GM10248 (cell line): ENCODE measurements around the gene ARL15.
"Not testable (repeated sequence)": the region's sequence is repeated elsewhere in the genome, so short reads cannot be mapped to it uniquely, and the experiment has no call there.

ENCODE experiments used
- CTCF ChIA-PET: fragments of 300-600 bp; sonication (Branson Sonifier 250); formaldehyde crosslinking; extraction: SDS; loops from one replicate; lab custom pipeline; 2021; ENCODE audit warnings: antibody characterized with exemption; lab: Yijun Ruan, JAX
- POLR2A ChIA-PET: fragments of 350-650 bp; sonication (Branson Sonifier 250); formaldehyde crosslinking; extraction: SDS; loops from one replicate; lab custom pipeline; 2020; ENCODE audit warnings: antibody characterized with exemption; lab: Yijun Ruan, JAX
- DNase-seq: peaks from one replicate; pipeline ENCODE4 v3.0.0; 2012; ENCODE audit errors: extremely low spot score
- TF ChIP-seq, protein P1 (sequence below): IDR thresholded peaks from 2 replicates; pipeline ENCODE4 v1.5.1; 2012; ENCODE audit warnings: mild to moderate bottlenecking, low read depth; ENCODE audit errors: extremely low read depth, missing control alignments, control extremely low read depth

ARL15 gene

DNA sequence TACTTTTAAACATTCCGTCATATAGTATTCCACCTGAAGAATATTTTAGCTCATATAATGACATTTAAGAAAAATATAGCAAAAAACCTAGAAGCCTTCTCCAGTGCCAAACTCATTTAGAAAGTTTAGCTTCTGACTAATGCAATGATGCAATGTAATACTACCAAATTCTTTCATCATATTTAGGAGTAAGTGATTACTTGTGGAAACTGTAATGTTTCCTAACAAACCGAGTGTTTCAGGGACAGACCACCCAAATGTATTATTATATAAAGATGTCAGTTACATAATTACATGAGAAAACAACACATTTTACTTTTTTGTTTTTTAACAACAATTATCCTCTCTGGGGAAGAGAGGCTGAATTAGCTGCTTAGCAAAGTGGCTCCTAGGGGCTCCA lies 316.2 kb downstream of the ARL15 start:
- TF ChIP-seq, protein P1, sequence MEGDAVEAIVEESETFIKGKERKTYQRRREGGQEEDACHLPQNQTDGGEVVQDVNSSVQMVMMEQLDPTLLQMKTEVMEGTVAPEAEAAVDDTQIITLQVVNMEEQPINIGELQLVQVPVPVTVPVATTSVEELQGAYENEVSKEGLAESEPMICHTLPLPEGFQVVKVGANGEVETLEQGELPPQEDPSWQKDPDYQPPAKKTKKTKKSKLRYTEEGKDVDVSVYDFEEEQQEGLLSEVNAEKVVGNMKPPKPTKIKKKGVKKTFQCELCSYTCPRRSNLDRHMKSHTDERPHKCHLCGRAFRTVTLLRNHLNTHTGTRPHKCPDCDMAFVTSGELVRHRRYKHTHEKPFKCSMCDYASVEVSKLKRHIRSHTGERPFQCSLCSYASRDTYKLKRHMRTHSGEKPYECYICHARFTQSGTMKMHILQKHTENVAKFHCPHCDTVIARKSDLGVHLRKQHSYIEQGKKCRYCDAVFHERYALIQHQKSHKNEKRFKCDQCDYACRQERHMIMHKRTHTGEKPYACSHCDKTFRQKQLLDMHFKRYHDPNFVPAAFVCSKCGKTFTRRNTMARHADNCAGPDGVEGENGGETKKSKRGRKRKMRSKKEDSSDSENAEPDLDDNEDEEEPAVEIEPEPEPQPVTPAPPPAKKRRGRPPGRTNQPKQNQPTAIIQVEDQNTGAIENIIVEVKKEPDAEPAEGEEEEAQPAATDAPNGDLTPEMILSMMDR: no peak
- CTCF ChIA-PET: no interaction called here
- no peak for DNase-seq
- POLR2A ChIA-PET: no interaction called here

DNA sequence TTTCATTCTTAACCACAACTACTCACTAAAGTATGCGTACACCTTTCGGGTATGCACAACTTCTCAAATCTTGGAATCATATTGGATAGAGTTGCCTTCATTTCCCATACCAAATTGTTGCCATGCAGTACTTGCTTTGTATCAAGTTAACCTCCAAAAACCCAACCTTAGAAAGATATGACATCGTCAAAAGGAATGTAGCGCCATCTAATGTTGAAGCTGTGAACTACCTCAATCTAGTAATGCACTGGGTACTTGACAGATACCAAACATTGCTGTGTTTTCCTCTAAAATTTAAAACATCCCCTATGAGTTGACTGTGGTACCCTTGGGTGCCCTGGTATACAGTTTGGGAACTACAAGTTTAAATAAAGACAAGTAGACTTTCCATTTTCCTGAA lies 318.4 kb downstream of the ARL15 start:
- ChIA-PET POLR2A (no interaction called here), CTCF (interaction anchor here (0.6 to 1.2 kb wide), 2 partner anchors 9 to 1583 kb away, joined by 3 read pairs; no protein-coding TSS in a partner anchor)
- DNase-seq: no peak
- TF ChIP-seq, protein P1: no peak

DNA sequence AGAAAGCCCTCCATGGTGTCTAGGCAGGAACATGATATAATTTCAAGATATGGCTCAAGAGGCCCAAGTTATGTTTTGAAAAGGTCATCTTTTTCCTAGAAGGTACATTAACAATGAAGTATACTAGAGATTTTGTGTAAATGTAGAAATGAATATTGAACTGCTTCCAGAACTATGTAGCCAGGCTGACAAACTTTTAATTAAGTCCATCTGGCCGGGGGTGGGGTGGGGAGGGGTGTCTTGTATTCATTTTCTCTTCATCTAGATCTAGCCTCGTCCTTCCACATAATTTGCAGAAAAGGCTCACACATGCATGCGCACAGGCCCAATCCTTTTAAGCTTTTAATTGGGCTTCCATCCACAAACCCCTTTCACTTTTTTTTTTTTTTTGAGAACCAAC lies 323.3 kb downstream of the ARL15 start:
- POLR2A ChIA-PET: interaction anchor here (0.7 kb wide), 1 partner anchor 323 kb away, joined by 3 read pairs; the partner anchor contains the start of gene ARL15
- CTCF ChIA-PET: no interaction called here
- TF ChIP-seq, protein P1: no peak
- no peak for DNase-seq

DNA sequence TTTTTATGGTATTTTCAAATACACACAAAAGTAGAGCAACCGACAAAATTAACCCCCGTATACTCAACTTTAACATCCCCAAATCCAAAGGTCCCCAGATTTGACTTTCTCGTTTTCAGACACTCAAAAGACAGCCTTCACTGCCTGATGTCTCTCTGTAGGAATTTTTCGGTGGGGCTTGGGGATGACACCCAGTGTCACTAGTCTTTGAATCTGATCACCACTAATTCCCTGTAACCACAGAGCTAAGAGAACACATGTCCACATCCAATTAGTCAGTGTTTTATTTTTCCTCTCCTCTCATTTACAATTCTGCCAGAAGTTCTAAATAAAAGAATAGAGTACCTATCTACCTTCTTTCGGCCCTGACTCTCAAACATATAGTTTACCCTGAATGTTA lies 324.6 kb downstream of the ARL15 start:
- CTCF ChIA-PET: no interaction called here
- TF ChIP-seq, protein P1: no peak
- POLR2A ChIA-PET: no interaction called here
- DNase-seq: no peak

DNA sequence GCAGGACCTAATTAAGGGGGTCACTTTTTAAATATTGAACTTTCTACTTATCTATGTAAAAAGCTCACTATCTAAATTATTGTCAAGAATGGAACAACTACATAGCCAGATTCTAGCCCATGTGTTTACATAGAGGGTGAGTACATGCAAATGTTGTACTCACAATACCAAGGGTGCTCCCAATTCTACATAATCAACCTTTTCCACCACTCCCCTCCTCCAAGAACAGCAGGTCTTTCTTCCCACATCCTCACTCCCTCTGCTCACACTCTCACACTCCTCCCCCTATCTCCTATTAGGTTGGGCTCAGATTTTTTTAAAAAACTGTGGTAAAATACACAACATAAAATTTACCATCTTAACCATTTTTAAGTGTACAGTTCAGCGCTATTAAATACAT lies 325.4 kb downstream of the ARL15 start:
- CTCF ChIA-PET: no interaction called here
- TF ChIP-seq, protein P1: no peak
- DNase-seq: no peak

DNA sequence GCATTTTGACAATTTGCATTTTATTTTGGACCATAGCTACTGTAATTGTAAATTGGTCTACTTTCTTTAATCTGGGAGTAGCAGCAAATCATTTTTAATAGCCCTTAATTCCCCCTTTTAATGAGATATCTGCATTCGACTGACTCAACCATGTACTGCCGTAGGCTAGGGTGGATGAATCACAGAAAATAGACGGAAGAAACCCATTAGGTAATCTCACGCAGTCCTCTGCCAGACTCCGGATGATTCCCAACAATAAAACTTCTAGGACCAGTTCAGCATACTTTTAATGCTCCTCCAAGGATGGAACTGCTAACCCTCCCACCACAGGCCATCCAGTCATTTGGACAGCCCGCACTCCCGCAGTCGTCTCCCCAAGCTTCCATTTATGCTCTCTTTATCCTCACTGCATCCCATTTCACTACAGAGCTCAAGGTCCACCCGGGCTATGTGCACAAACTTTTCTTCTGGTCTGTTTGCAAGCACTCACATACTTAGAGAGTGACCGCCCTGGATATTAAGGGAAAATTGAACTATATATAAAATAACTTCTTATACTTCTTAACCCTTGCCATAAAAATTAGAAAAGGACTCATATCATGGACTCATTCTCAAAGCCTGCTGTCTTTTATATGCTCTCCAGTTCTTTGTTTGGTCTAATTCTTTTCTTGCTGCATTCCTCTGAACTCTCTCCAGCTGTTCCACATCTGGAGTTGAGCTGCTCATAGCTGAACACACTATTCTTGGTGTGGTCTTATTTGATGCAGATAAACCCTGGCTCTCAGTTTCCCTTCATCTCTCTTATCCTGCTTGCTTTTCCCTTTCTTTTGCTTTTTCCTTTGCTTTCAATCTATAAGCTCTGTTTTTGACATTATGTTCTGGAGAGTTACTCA lies 326.6 kb downstream of the ARL15 start:
- ChIA-PET CTCF (no interaction called here), POLR2A (no interaction called here)
- no peak for DNase-seq
- TF ChIP-seq, protein P1: no peak

More for the DNA sequence above, 325.4 kb downstream of the ARL15 start:
- POLR2A ChIA-PET: no interaction called here

DNA sequence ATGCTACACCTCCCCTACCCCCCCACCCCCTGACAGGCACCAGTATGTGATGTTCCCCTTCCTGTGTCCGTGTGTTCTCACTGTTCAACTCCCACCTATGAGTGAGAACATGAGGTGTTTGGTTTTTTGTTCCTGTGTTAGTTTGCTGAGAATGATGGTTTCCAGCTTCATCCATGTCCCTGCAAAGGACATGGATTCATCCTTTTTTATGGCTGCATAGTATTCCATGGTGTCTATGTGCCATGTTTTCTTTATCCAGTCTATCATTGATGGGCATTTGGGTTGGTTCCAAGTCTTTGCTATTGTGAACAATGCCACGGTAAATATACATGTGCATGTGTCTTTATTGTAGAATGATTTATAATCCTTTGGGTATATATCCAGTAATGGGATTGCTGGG lies 328.1 kb downstream of the ARL15 start:
- POLR2A ChIA-PET: not testable (repeated sequence)

More for the DNA sequence above, 328.1 kb downstream of the ARL15 start:
- CTCF ChIA-PET, DNase-seq: not testable (repeated sequence)
